HG03457 (cell line): Measurements from ENCODE around the gene ARPC4.

Experiments used
- ATAC-seq: cut with Tn5 transposase; IDR thresholded peaks from one replicate; pipeline ENCODE4 v1.9.1; 2021; ENCODE audit warnings: moderate number of reproducible peaks; ENCODE audit not compliant: unreplicated experiment

ARPC4 gene

GRCh38 chr3:9792405-9793160, at the start of gene ARPC4, which contains the start of gene TADA3:
TSS of gene ARPC4 (plus strand) at chr3:9793082. CDS start at chr3:9793122, 40 bp downstream.
TSS of gene TADA3 (minus strand) at chr3:9792473. CDS start at chr3:9791466, 1,007 bp downstream.
- ATAC-seq, result peak; percentile 62

- no peak for ATAC-seq
These were observed 49.3 kb upstream of the ARPC4 start for GRCh38 chr3:9743548-9743947.

- ATAC-seq, result no peak
These were observed 48.7 kb upstream of the ARPC4 start for GRCh38 chr3:9744162-9744561.

- no peak for ATAC-seq
These were observed 47.4 kb upstream of the ARPC4 start for GRCh38 chr3:9745521-9745920.

GRCh38 chr3:9746330-9746729, 46.6 kb upstream of the ARPC4 start:
- no peak for ATAC-seq

GRCh38 chr3:9747267-9747666, 45.6 kb upstream of the ARPC4 start:
- no peak for ATAC-seq

- no peak for ATAC-seq
These were observed 44.9 kb upstream of the ARPC4 start for GRCh38 chr3:9748031-9748430.

- no peak for ATAC-seq
These were observed 43.6 kb upstream of the ARPC4 start for GRCh38 chr3:9749296-9749644.

GRCh38 chr3:9749645-9750555, 43.0 kb upstream of the ARPC4 start, which contains the start of gene OGG1:
TSS of gene OGG1 (plus strand) at chr3:9749952. CDS start at chr3:9750287, 335 bp downstream.
- ATAC-seq, result peak; percentile 80

GRCh38 chr3:9750556-9751411, 42.1 kb upstream of the ARPC4 start:
- ATAC-seq, result no peak

- ATAC-seq, result no peak
These were observed 38.2 kb upstream of the ARPC4 start for GRCh38 chr3:9754678-9755077.

GRCh38 chr3:9757427-9757826, 35.5 kb upstream of the ARPC4 start:
- no peak for ATAC-seq

GRCh38 chr3:9760779-9761505, 31.9 kb upstream of the ARPC4 start:
- no peak for ATAC-seq

- no peak for ATAC-seq
These were observed 31.0 kb upstream of the ARPC4 start for GRCh38 chr3:9761919-9762318.

GRCh38 chr3:9762871-9763270, 30.0 kb upstream of the ARPC4 start:
- no peak for ATAC-seq

GRCh38 chr3:9765865-9766264, 27.0 kb upstream of the ARPC4 start:
- no peak for ATAC-seq

- no peak for ATAC-seq
These were observed 25.5 kb upstream of the ARPC4 start for GRCh38 chr3:9767418-9767817.

- no peak for ATAC-seq
These were observed 24.6 kb upstream of the ARPC4 start for GRCh38 chr3:9768141-9768775.

GRCh38 chr3:9769012-9769411, 23.9 kb upstream of the ARPC4 start:
- ATAC-seq, result no peak
